Kidney (tissue), 14 donors: ENCODE results near the gene EGFR. TPM values are rescaled to one million over a fixed set of nuclear protein-coding genes. Genes with fewer than 3 reads are reported as not detected.

Experiments used
- DNase-seq, 5 donors: peaks; one replicate each; pipeline ENCODE4 v3.0.0-alpha.2; 2013 to 2020
- FAIRE-seq: peaks from 2 replicates; lab custom pipeline; 2012; peaks lifted over from hg19 to GRCh38; lab: Jason Lieb, UNC
- H3K27ac ChIP-seq, 2 donors: one replicate each; pipeline ENCODE4 v1.7.0; 2013; ENCODE audit warnings: low read depth in 2 of 2, low read length in 2 of 2, inconsistent platforms in 1 of 2
- H3K27me3 ChIP-seq: one replicate; pipeline ENCODE4 v1.7.1; 2013; ENCODE audit warnings: low read length, inconsistent platforms; ENCODE audit not compliant: control insufficient read depth, insufficient read depth
- H3K36me3 ChIP-seq, 3 donors: one replicate each; pipeline versions ENCODE4 v1.7.0 to v1.7.1; 2013; ENCODE audit warnings: low read length in 3 of 3, control low read depth in 1 of 3, inconsistent platforms in 1 of 3; ENCODE audit not compliant: insufficient read depth in 3 of 3, control insufficient read depth in 2 of 3
- H3K4me1 ChIP-seq, 3 donors: one replicate each; pipeline versions ENCODE4 v1.7.0 to v1.7.1; 2013; ENCODE audit warnings: low read length in 3 of 3, inconsistent platforms in 1 of 3, low read depth in 1 of 3; ENCODE audit not compliant: control insufficient read depth in 2 of 3, insufficient read depth in 2 of 3
- H3K4me3 ChIP-seq, 3 donors: one replicate each; pipeline versions ENCODE4 v1.7.0 to v1.8.1; 2013; ENCODE audit warnings: low read length in 3 of 3, control low read depth in 1 of 3, inconsistent platforms in 1 of 3
- H3K9ac ChIP-seq, 3 donors: one replicate each; pipeline versions ENCODE4 v1.7.0 to v1.7.1; 2013; ENCODE audit warnings: low read length in 3 of 3, control low read depth in 1 of 3, inconsistent platforms in 1 of 3
- H3K9me3 ChIP-seq, 3 donors: one replicate each; pipeline versions ENCODE4 v1.7.0 to v1.7.1; 2013; ENCODE audit warnings: low read length in 3 of 3, control low read depth in 1 of 3, inconsistent platforms in 1 of 3; ENCODE audit not compliant: control insufficient read depth in 2 of 3, insufficient read depth in 1 of 3
- intact Hi-C: fragments of 100-400 bp; cut with DNase I; formaldehyde crosslinking; loops from one replicate; pipeline ENCODE4 v1.11.1; 2022
- polyA plus RNA-seq: library from polyadenylated mRNA; stranded (reverse); fragments of 350-450 nt; fragmentation: Illumina TruSeq; extraction: RNeasy Lipid Tissue Mini Kit (QIAGEN cat#74804); gene quantifications from one replicate; pipeline ENCODE4 v1.2.3, GENCODE V29; 2014; ENCODE audit warnings: low read depth, low replicate concordance; ENCODE audit not compliant: insufficient read depth
- total RNA-seq: library from RNA; stranded (reverse); fragmentation: NEBNext Ultra II Directional; extraction: Animal tissue kit (Norgen Biotek cat#: 25700); gene quantifications from one replicate; pipeline ENCODE4 v1.2.1, GENCODE V29; 2021
- TF ChIP-seq, protein P1 (sequence below): IDR thresholded peaks from 3 replicates; pipeline ENCODE4 v1.5.1; 2012; ENCODE audit warnings: mild to moderate bottlenecking, moderate library complexity, borderline replicate concordance; ENCODE audit not compliant: insufficient read depth; ENCODE audit errors: extremely low read depth
- donor health status: control.
- donor health status: control.
- donor health status: control.
- donor health status: control.
- donor health status: control.
- donor health status: DM: yes; HTN: yes; CAD: no.
- donor health status: Normal renal cell carcinoma (clear cell type).

EGFR gene
- total and polyA plus RNA-seq, 2 donors from 2014 or later, result 5.9 to 61.3 TPM

DNA sequence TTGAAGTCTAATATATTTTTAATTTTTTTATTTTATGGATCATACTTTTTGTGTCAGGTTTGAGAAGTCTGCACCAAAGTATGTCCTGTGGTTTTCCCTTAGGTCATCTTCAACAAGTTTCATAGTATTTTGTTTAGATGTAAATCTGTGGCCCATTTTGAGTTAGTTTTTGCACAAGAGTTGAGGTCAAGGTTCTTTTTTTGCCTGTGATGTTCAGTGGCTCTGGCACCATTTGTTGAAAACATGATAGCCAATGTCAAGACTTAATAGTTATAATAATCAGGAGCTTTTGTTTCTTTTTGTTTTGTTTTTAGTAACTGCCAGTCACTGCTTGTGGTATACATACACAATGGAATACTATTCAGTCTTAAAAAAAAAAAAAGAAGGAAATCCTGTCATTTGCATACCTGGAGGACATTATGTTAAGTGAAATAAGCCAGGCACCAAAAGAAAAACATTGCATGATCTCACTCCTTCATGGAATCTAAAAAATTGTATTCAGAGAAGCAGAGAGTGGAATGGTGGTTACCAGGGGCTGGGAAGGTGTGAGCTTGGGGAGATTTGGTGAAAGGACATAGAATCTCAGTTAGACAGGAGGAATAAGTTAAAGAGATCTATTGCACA, 61.3 kb downstream of the EGFR start:
- no peak overlapping the region for H3K27ac ChIP-seq
- intact Hi-C loops, result no loop called here
- H3K27me3 ChIP-seq, result no peaks in the 10 kb centered on the region
- DNase-seq (no peak), FAIRE-seq (no peak)
- no peaks in the 10 kb centered on the region for H3K9me3 ChIP-seq
- no peaks in the 10 kb centered on the region for H3K36me3 ChIP-seq
- TF ChIP-seq, protein P1, sequence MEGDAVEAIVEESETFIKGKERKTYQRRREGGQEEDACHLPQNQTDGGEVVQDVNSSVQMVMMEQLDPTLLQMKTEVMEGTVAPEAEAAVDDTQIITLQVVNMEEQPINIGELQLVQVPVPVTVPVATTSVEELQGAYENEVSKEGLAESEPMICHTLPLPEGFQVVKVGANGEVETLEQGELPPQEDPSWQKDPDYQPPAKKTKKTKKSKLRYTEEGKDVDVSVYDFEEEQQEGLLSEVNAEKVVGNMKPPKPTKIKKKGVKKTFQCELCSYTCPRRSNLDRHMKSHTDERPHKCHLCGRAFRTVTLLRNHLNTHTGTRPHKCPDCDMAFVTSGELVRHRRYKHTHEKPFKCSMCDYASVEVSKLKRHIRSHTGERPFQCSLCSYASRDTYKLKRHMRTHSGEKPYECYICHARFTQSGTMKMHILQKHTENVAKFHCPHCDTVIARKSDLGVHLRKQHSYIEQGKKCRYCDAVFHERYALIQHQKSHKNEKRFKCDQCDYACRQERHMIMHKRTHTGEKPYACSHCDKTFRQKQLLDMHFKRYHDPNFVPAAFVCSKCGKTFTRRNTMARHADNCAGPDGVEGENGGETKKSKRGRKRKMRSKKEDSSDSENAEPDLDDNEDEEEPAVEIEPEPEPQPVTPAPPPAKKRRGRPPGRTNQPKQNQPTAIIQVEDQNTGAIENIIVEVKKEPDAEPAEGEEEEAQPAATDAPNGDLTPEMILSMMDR, result no peak
- peaks cover 4 to 19% (median 18%) of the 10 kb centered on the region in 3 donors for H3K4me1 ChIP-seq
- H3K4me3 ChIP-seq, result no peak overlapping the region
- H3K9ac ChIP-seq, result no peak overlapping the region

GRCh38 chr7:55081068-55081467, 62.3 kb downstream of the EGFR start:
- Histone ChIP-seq H3K27ac (no peak overlapping the region), H3K4me1 (peaks cover 13 to 18% (median 17%) of the 10 kb centered on the region in 3 donors), H3K36me3 (no peaks in the 10 kb centered on the region), H3K9me3 (no peaks in the 10 kb centered on the region), H3K4me3 (no peak overlapping the region), H3K27me3 (no peaks in the 10 kb centered on the region), H3K9ac (no peak overlapping the region)
- intact Hi-C loops, result no loop called here
- DNase-seq (peak in 1 of 5 donors; percentile 48), FAIRE-seq (no peak)
- TF ChIP-seq, protein P1, result no peak

- no peaks in the 10 kb centered on the region for H3K9me3 ChIP-seq
- H3K27me3 ChIP-seq, result no peaks in the 10 kb centered on the region
- no peak overlapping the region for H3K4me3 ChIP-seq
- TF ChIP-seq, protein P1, result no peak
- H3K9ac ChIP-seq, result peak overlapping the region in 1 of 3 donors; percentile 28
- FAIRE-seq (no peak), DNase-seq (peak in 1 of 5 donors; percentile 38)
- peaks cover 14 to 20% (median 18%) of the 10 kb centered on the region in 3 donors for H3K4me1 ChIP-seq
- no peak overlapping the region for H3K27ac ChIP-seq
- H3K36me3 ChIP-seq, result no peaks in the 10 kb centered on the region
- intact Hi-C loops, result no loop called here
Observed at GRCh38 chr7:55081472-55082227, 62.8 kb downstream of the EGFR start.
